RPMI8226 (cell line): ENCODE results near the gene BIRC5.

Experiments
- DNase-seq: peaks from one replicate; pipeline ENCODE4 v3.0.0-alpha.2; 2015

Gene BIRC5

DNA sequence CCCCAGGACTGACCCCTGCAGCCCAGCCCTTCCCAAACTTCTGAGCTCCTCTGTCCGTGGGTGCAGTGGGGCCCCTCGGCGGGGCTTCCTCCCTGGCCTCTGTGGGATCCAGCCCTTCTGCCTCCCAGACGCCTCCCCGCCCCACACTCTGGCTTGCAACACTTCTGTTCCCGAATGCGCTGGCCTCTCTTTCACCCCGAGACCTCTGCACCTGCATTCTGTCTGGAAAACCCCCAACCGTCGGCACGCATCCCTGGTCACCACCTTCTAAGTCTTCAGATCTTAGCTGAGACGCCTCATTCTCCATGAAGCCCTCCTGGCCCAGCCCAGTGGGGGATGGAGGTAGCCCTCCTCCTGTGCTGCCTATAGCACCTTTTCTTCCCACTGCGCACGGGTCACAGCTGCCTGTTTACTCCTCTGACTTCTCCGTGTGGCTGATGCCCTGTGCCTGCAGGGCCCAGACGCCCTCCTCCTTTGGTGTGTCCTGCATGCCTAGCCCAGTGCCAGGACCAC, 43.8 kb downstream of the BIRC5 start:
- peak; percentile 89 for DNase-seq

GRCh38 chr17:78258323-78259191, 44.5 kb downstream of the BIRC5 start:
- DNase-seq, result peak; percentile 70

DNA sequence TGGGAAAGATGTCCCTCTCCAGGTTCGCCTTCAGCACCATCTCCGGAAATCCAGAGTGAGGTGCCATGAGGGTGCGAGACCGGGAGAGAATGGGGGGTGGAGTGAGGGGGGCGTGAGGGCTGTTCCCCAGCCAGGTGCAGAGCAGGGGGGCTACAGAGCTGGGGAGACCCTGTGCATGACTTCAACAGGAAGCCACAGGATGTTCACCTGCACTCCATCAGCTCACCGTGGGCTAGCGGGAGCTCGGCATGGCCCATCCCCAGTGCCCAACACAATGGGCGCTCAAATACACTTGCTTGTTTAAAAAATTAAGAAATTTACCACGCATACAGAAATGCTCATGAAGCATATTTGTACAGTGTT, 45.1 kb downstream of the BIRC5 start:
- DNase-seq, result no peak

DNA sequence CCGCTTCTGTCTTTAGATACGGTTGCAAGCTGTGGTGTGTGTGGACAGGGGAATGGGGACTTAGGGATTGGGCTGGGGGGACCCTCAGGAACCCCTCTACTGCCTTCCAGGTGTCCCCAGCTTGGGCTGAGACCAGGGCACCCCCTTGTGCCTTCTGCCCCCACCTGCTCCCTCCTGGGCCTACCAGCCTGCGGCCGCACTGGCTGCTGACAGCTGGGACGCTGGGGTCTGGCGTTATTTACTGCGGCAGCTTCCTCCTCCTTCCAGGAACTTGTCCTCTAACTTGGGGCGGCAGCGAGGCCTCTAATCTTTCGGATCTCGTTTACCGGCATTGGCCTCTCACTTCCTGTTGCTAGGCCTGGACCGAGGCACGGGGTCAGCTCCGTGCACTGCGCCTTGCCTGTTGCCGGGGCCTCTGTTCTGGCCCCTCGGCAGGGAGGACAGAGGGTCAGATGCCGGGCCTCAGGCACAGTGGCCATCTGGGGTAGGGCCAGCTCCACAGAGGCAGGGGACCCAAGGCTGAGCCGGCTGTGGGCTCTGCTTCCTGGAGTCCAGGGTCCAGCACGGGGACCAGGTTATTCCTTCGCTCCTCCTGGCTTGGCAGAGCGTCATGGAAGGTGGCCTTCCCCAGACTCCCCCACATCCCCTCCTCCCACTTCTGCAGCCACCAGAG, 49.1 kb downstream of the BIRC5 start:
- no peak for DNase-seq

- DNase-seq, result no peak
Measured at GRCh38 chr17:78263736-78264340, 49.8 kb downstream of the BIRC5 start.

- no peak for DNase-seq
Measured at GRCh38 chr17:78264590-78264989, 50.5 kb downstream of the BIRC5 start.

DNA sequence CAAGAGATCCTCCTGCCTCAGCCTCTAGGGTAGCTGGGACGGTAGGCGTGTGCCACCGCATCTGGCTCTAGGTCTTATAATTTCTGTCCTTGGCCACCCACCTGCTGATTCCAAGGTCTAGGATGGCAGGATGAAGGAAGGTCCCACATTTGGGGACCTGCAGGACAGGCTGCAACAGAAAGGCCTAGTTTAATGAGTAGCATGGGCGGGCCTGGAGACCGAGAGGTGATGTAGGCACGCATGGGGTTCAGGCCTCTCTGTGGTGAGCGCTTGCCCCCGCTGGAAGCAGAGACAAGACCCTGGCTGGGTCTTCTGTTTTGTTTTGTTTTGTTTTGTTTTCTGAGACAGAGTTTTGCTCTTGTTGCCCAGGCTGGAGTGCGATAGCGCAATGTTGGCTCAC, 51.1 kb downstream of the BIRC5 start:
- no peak for DNase-seq

DNA sequence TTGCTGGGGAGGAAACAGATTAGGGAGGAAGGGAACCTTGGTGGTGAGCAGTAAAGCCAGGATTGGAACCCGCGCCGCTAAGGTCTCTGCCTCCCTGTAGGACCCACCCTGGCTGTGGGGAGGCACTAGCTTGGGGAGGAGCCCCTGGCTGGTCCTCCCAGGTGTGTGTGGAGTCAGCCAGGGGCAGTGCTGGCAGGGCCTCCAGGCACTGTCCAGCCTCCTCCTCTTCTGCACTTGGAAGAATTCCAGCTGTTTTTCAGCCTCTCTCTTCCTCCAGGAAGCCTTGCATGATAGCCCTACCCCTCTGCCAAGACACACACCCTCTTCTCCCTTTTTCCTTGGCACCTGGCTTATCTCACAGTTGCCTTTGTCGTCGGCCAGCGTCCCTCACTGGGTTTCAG, 52.2 kb downstream of the BIRC5 start:
- DNase-seq, result no peak

- DNase-seq, result no peak
Measured at GRCh38 chr17:78266771-78267170, 52.7 kb downstream of the BIRC5 start.

- no peak for DNase-seq
Measured at GRCh38 chr17:78267253-78268073, 53.4 kb downstream of the BIRC5 start.

- DNase-seq, result no peak
Measured at GRCh38 chr17:78268191-78268874, 54.3 kb downstream of the BIRC5 start.

DNA sequence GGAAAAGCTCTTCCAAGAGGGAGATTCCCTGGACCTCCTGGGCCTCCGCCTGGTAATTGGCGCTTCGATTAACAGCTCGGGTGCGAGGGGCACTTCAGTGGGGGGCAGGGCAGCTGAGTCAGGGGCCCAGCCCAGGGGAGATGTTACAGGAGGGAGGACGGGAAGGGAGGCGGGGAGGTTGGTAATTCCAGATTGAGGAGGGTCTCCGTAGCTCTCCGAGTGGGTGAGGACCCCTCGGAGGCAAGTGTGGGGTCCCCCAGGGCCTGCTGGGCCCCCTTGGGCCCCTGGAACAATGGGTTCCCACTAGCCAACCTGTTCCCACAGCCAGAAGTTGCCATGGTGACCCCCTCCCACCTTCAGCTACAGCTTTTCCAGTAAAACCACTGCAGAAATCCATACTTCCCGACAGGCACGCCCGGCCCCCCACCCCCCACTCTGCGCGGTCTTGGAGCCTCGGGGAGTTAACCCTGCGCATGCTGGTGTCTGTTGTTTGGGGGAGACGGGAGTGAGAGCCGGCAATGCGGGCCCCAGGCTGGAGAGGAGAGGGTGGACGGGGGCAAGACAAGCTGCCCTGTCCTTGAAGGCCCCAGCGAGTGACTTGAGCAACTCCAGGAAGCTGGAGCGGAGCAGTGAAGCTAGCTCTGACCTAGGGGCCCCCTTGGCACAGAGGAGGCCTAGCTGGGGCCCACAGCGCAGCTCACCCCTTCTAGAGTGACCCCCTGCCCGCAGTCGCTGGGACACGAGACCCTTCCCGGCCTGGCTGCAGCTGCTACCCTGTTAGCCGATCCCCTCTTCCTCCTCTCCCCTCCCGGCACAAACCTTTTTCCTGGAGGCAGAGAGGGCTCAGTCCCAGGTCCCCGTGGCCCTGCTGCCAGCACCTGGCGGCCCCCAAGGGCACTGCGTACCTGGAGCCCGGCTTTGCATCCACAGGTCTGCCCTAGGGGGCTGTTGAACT, 55.2 kb downstream of the BIRC5 start:
- DNase-seq, result no peak

- DNase-seq, result no peak
Measured at GRCh38 chr17:78269955-78270381, 55.9 kb downstream of the BIRC5 start.

DNA sequence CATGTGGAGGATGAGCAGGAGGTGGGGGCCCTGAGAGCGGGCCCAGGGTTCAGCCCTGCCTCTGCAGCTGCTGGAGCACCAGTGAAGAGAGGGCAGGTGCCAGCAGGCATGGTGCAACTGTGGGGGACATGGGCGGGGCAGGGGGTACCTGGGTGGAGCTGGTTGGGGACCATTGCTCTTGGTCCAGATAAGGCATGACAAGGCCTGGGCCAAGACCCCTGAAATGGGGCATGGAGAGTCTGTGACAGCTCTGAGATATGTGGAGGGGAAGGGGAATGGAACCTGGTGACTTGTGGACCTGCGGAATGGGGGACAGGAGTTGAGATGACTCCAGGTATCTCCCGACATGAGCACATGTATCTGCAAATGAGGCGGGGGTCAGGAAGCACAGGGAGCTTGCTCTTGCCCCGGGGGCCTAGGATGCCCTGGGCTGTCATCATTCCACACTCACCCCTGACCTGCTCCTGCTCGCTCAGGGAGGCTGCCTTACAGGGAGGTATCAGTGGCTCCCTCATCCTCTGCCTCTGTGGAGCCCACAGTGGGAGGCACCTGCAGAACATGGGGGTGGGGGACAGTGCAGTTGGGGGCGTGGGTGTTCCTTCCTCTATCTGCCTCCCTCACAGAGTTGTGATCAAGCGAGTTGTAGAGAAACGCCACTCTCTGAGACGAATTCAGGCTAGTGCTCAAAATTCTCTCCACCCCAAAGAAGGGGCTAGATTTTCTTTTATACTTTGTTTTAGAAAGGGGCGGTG, 57.5 kb downstream of the BIRC5 start:
- no peak for DNase-seq

- peak; percentile 81 for DNase-seq
Measured at GRCh38 chr17:78272181-78272913, 58.3 kb downstream of the BIRC5 start.

GRCh38 chr17:78272914-78273258, 58.8 kb downstream of the BIRC5 start:
- no peak for DNase-seq

GRCh38 chr17:78273813-78274212, 59.8 kb downstream of the BIRC5 start:
- DNase-seq, result no peak
